Transverse colon (tissue), 3 donors: ENCODE results near the gene CSHL1.
"Not testable (repeated sequence)": the region's sequence is repeated elsewhere in the genome, so short reads cannot be mapped to it uniquely, and the experiment has no call there.

Experiments
- POLR2A ChIP-seq: fragments of 450-650 bp; IDR thresholded peaks from one replicate; pipeline ENCODE4 v1.6.1; 2016; ENCODE audit warnings: antibody characterized with exemption, mild to moderate bottlenecking, moderate library complexity
- TF ChIP-seq, protein P1 (sequence below), 5 experiments: fragments of 200-600 bp in 3 of 5; fragments of 450-650 bp in 2 of 5; sonication (generic) in 3 of 5; IDR thresholded peaks; 1 replicate in 2 of 5; 2 replicates in 3 of 5; pipeline ENCODE4 v1.5.1; 2016 to 2017; ENCODE audit warnings: antibody characterized with exemption in 5 of 5, inconsistent platforms in 3 of 5, mild to moderate bottlenecking in 2 of 5, moderate library complexity in 1 of 5

DNA sequence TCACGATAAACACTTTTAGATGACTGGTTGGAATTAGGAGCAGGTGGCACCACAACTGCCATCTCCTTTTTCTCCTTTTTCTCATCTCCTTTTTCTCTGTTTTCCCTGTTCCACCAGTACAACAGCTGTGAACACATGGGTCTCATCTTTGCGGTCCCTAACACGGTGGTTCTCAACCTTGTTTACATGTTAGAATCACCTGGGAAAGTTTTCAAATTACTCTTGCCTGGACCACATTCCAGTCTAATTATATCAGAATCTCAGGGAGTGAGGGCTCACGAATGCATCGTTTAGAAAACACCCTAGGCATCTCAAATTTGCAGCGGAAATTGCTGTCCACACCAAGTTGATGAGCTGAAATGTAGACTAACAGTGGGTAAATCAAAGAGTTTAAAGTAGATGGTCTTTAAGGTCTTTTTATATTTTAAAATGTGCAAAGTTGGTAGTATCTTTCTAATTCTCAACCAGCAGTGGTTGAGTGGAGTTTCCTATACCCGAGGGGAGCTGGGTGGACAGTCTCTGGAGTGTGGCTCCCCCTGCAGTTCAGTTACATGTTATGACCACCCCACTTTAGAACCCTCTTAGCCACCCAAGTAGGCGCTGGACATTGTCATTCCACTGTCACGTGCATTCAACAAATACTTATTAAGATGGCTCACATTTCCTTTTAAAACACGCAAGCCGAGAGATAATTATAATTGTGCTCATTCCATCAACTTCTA is 18.6 kb downstream of the CSHL1 start:
- TF ChIP-seq POLR2A: not testable (repeated sequence)
- TF ChIP-seq, protein P1, sequence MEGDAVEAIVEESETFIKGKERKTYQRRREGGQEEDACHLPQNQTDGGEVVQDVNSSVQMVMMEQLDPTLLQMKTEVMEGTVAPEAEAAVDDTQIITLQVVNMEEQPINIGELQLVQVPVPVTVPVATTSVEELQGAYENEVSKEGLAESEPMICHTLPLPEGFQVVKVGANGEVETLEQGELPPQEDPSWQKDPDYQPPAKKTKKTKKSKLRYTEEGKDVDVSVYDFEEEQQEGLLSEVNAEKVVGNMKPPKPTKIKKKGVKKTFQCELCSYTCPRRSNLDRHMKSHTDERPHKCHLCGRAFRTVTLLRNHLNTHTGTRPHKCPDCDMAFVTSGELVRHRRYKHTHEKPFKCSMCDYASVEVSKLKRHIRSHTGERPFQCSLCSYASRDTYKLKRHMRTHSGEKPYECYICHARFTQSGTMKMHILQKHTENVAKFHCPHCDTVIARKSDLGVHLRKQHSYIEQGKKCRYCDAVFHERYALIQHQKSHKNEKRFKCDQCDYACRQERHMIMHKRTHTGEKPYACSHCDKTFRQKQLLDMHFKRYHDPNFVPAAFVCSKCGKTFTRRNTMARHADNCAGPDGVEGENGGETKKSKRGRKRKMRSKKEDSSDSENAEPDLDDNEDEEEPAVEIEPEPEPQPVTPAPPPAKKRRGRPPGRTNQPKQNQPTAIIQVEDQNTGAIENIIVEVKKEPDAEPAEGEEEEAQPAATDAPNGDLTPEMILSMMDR (IDR thresholded peaks at IDR 0.05): not testable (repeated sequence)
